Stimulated activated CD8-positive, alpha-beta memory T cell treated with anti-CD3 and anti-CD28 coated beads, Interleukin-4, amount 100 ng/mL, for 24 hours (primary cell): ENCODE data around the gene PC.
"Not testable (repeated sequence)": the region's sequence is repeated elsewhere in the genome, so short reads cannot be mapped to it uniquely, and the experiment has no call there.

Experiments used
- DNase-seq: peaks from one replicate; pipeline ENCODE4 v3.0.0-alpha.2; 2020; ENCODE audit warnings: low read depth

PC gene

GRCh38 chr11:66843776-66844495 is 114.2 kb downstream of the PC start:
- no peak for DNase-seq

- peak; percentile 85 for DNase-seq
Observed at GRCh38 chr11:66842896-66843775, 115.0 kb downstream of the PC start, which contains the start of gene RCE1. Gene RCE1 (plus strand): TSS chr11:66843441. CDS start chr11:66843456, 15 bp downstream.

GRCh38 chr11:66842501-66842895 is 115.7 kb downstream of the PC start:
- no peak for DNase-seq

- DNase-seq: no peak
Observed at GRCh38 chr11:66841861-66842260, 116.3 kb downstream of the PC start.

- no peak for DNase-seq
Observed at GRCh38 chr11:66840317-66841091, 117.7 kb downstream of the PC start.

GRCh38 chr11:66835768-66836405 is 122.3 kb downstream of the PC start:
- no peak for DNase-seq

GRCh38 chr11:66834943-66835342 is 123.2 kb downstream of the PC start:
- no peak for DNase-seq

GRCh38 chr11:66834539-66834845 is 123.7 kb downstream of the PC start:
- DNase-seq: no peak

GRCh38 chr11:66824573-66824972 is 133.6 kb downstream of the PC start:
- DNase-seq: not testable (repeated sequence)

GRCh38 chr11:66823700-66824099 is 134.5 kb downstream of the PC start:
- DNase-seq: no peak

GRCh38 chr11:66820901-66821300 is 137.3 kb downstream of the PC start:
- DNase-seq: no peak

GRCh38 chr11:66820381-66820780 is 137.8 kb downstream of the PC start:
- no peak for DNase-seq

- no peak for DNase-seq
Observed at GRCh38 chr11:66818231-66818955, 139.8 kb downstream of the PC start.

GRCh38 chr11:66815646-66816045 is 142.5 kb downstream of the PC start:
- no peak for DNase-seq

GRCh38 chr11:66814678-66815077 is 143.5 kb downstream of the PC start:
- no peak for DNase-seq

- DNase-seq: no peak
Observed at GRCh38 chr11:66810576-66811185, 147.5 kb downstream of the PC start.

GRCh38 chr11:66809592-66809991 is 148.6 kb downstream of the PC start:
- DNase-seq: no peak

- no peak for DNase-seq
Observed at GRCh38 chr11:66800720-66801428, 157.3 kb downstream of the PC start.

GRCh38 chr11:66799815-66800214 is 158.4 kb downstream of the PC start:
- not testable (repeated sequence) for DNase-seq
